C4-2B (cell line): ENCODE results near the gene RAP1A.

Source experiments
- CTCF ChIP-seq: fragments of 450-650 bp; conservative IDR thresholded peaks from 2 replicates; pipeline ENCODE4 v1.5.1; 2017; ENCODE audit warnings: mild to moderate bottlenecking
- ZFX ChIP-seq: fragments of 450-650 bp; IDR thresholded peaks from 2 replicates; pipeline ENCODE4 v1.6.1; 2017

GRCh38 chr1:111742938-111743549, 123.5 kb downstream of the RAP1A start:
- no peak for TF ChIP-seq CTCF
- no peak for TF ChIP-seq ZFX
